ENCODE measurements around the gene METTL5.
"Not testable (repeated sequence)": the region's sequence is repeated elsewhere in the genome, so short reads cannot be mapped to it uniquely, and the experiment has no call there.

The METTL5 gene

GRCh38 chr2:169827272-169828140 lies 2.8 kb upstream of the METTL5 start, which contains the start of gene UBR3:
Gene UBR3, plus strand, starts transcription at chr2:169827454. Its CDS starts 54 bp downstream, at chr2:169827508.
- H3K9ac ChIP-seq (ENCODE audit: low read length), result peak within 1 kb of the TSS; percentile 97

DNA sequence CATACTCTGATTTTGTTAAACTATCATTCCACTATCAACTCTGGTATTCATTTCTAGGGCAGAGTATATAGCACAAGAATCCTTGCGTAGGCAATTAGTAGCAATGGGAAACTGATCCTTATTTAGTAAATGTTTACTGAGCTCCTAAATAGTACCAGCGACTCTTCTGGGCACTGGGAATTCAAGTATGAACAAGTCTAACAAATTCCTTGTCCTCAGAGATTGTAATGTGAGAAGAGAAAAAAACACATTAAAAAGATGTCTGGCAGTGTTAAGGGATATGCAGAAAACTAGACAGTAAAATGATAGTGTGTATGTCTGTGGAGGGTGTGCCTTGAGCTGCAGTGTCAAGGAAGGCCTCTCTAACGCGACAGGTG lies 721 bp downstream of the METTL5 start:
- Histone ChIP-seq H3K4me1 (ENCODE audit: control insufficient read depth, insufficient read depth, low read length) (peaks cover 45% of the 10 kb centered on the region), H3K9me3 (ENCODE audit: control insufficient read depth, low read length) (no peaks in the 10 kb centered on the region), H3K36me3 (ENCODE audit: control insufficient read depth, insufficient read depth, low read length, severe bottlenecking) (peaks cover 3% of the 10 kb centered on the region), H3K4me3 (ENCODE audit: low read length) (peak overlapping the region; percentile 91), H3K9ac (ENCODE audit: low read length) (peak overlapping the region; percentile 91), H3K27me3 (replicated peaks; ENCODE audit: control insufficient read depth, insufficient read depth, low read length) (no peaks in the 10 kb centered on the region)
- peak; percentile 40 for DNase-seq (ENCODE audit: low read depth)

More at GRCh38 chr2:169827272-169828140, 2.8 kb upstream of the METTL5 start, which contains the start of gene UBR3:
- Histone ChIP-seq H3K4me3 (ENCODE audit: low read length) (peak within 1 kb of the TSS; percentile 98), H3K4me1 (ENCODE audit: control insufficient read depth, insufficient read depth, low read length) (peaks cover 51% of the 10 kb centered on the region), H3K27me3 (replicated peaks; ENCODE audit: control insufficient read depth, insufficient read depth, low read length) (no peaks in the 10 kb centered on the region), H3K9me3 (ENCODE audit: control insufficient read depth, low read length) (no peaks in the 10 kb centered on the region), H3K36me3 (ENCODE audit: control insufficient read depth, insufficient read depth, low read length, severe bottlenecking) (no peaks in the 10 kb centered on the region)
- DNase-seq (ENCODE audit: low read depth), result peak; percentile 98

- H3K27me3 ChIP-seq (replicated peaks; ENCODE audit: control insufficient read depth, insufficient read depth, low read length), result no peaks in the 10 kb centered on the region
- DNase-seq (ENCODE audit: low read depth), result no peak
- peak overlapping the region; percentile 91 for H3K9ac ChIP-seq (ENCODE audit: low read length)
- H3K4me3 ChIP-seq (ENCODE audit: low read length), result peak overlapping the region; percentile 91
- peaks cover 48% of the 10 kb centered on the region for H3K4me1 ChIP-seq (ENCODE audit: control insufficient read depth, insufficient read depth, low read length)
- H3K36me3 ChIP-seq (ENCODE audit: control insufficient read depth, insufficient read depth, low read length, severe bottlenecking), result peaks cover 10% of the 10 kb centered on the region
- no peaks in the 10 kb centered on the region for H3K9me3 ChIP-seq (ENCODE audit: control insufficient read depth, low read length)
These were observed 1.8 kb downstream of the METTL5 start for GRCh38 chr2:169822785-169823392.

GRCh38 chr2:169822036-169822435 lies 2.7 kb downstream of the METTL5 start:
- DNase-seq (ENCODE audit: low read depth), result no peak
- H3K36me3 ChIP-seq (ENCODE audit: control insufficient read depth, insufficient read depth, low read length, severe bottlenecking), result peaks cover 12% of the 10 kb centered on the region
- H3K4me3 ChIP-seq (ENCODE audit: low read length), result peak overlapping the region; percentile 91
- peak overlapping the region; percentile 65 for H3K9ac ChIP-seq (ENCODE audit: low read length)
- H3K27me3 ChIP-seq (replicated peaks; ENCODE audit: control insufficient read depth, insufficient read depth, low read length), result no peaks in the 10 kb centered on the region
- no peaks in the 10 kb centered on the region for H3K9me3 ChIP-seq (ENCODE audit: control insufficient read depth, low read length)
- H3K4me1 ChIP-seq (ENCODE audit: control insufficient read depth, insufficient read depth, low read length), result peaks cover 48% of the 10 kb centered on the region

DNA sequence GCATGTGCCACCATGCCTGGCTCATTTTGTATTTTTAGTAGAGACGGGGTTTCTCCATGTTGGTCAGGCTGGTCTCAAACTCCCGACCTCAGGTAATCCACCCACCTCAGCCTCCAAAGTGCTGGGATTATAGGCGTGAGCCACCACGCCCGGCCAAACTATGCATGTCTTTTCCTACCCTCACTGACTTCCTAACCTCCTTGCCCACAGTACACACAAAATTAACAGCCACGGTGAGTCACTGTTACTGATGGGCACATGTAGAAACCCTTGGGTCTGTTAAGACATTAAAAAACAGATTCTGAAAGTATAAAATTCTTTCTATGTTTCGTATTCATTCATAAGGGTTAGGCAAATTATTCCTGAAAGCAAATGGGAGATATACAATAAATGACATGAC lies 4.6 kb downstream of the METTL5 start:
- not testable (repeated sequence) for H3K27me3 ChIP-seq (replicated peaks; ENCODE audit: control insufficient read depth, insufficient read depth, low read length)
- peaks cover 21% of the 10 kb centered on the region for H3K36me3 ChIP-seq (ENCODE audit: control insufficient read depth, insufficient read depth, low read length, severe bottlenecking)
- DNase-seq (ENCODE audit: low read depth), result peak; percentile 60

GRCh38 chr2:169819106-169819505 lies 5.6 kb downstream of the METTL5 start:
- H3K4me1 ChIP-seq (ENCODE audit: control insufficient read depth, insufficient read depth, low read length), result peaks cover 50% of the 10 kb centered on the region
- H3K36me3 ChIP-seq (ENCODE audit: control insufficient read depth, insufficient read depth, low read length, severe bottlenecking), result peaks cover 30% of the 10 kb centered on the region
- no peak overlapping the region for H3K4me3 ChIP-seq (ENCODE audit: low read length)
- H3K9me3 ChIP-seq (ENCODE audit: control insufficient read depth, low read length), result no peaks in the 10 kb centered on the region
- DNase-seq (ENCODE audit: low read depth), result peak; percentile 81
- H3K27me3 ChIP-seq (replicated peaks; ENCODE audit: control insufficient read depth, insufficient read depth, low read length), result no peaks in the 10 kb centered on the region
- H3K9ac ChIP-seq (ENCODE audit: low read length), result peak overlapping the region; percentile 5

More for the DNA sequence above, 4.6 kb downstream of the METTL5 start:
- Histone ChIP-seq H3K9ac (ENCODE audit: low read length) (peak overlapping the region; percentile 29), H3K4me1 (ENCODE audit: control insufficient read depth, insufficient read depth, low read length) (peaks cover 51% of the 10 kb centered on the region)
- not testable (repeated sequence) for H3K9me3 ChIP-seq (ENCODE audit: control insufficient read depth, low read length); H3K4me3 ChIP-seq (ENCODE audit: low read length)

DNA sequence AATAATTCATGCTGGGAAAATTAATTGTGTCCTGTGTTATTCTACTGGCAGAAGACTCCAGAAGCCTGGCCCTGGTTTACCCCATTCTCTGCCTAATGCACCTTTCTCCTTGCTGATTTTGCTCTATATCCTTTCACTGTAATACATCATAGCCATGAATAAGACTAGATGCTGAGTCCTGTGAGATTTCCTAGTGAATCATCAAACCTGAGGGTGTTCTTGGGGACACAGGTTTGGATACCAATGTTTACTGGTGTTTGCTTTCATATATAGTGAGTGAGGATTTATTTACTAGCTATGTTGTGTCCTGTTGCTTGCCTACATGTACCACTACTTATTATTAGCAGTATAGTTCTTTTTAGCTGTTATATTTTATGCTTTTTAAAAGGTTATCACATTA lies 6.5 kb downstream of the METTL5 start:
- no peaks in the 10 kb centered on the region for H3K27me3 ChIP-seq (replicated peaks; ENCODE audit: control insufficient read depth, insufficient read depth, low read length)
- no peak for DNase-seq (ENCODE audit: low read depth)
- no peak overlapping the region for H3K9ac ChIP-seq (ENCODE audit: low read length)
- no peak overlapping the region for H3K4me3 ChIP-seq (ENCODE audit: low read length)
- H3K36me3 ChIP-seq (ENCODE audit: control insufficient read depth, insufficient read depth, low read length, severe bottlenecking), result peaks cover 39% of the 10 kb centered on the region
- no peaks in the 10 kb centered on the region for H3K9me3 ChIP-seq (ENCODE audit: control insufficient read depth, low read length)
- peaks cover 42% of the 10 kb centered on the region for H3K4me1 ChIP-seq (ENCODE audit: control insufficient read depth, insufficient read depth, low read length)

DNA sequence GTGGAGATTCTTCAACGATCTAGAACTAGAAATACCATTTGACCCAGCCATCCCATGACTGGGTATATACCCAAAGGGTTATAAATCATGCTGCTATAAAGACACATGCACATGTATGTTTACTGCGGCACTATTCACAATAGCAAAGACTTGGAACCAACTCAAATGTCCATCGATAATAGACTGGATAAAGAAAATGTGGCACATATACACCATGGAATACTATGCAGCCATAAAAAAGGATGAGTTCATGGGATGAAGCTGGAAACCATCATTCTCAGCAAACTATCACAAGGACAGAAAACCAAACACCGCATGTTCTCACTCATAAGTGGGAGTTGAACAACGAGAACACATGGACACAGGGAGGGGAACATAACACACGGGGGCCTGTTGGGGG lies 7.3 kb downstream of the METTL5 start:
- H3K27me3 ChIP-seq (replicated peaks; ENCODE audit: control insufficient read depth, insufficient read depth, low read length); H3K9ac ChIP-seq (ENCODE audit: low read length); DNase-seq (ENCODE audit: low read depth); H3K9me3 ChIP-seq (ENCODE audit: control insufficient read depth, low read length); H3K4me3 ChIP-seq (ENCODE audit: low read length): not testable (repeated sequence)
- Histone ChIP-seq H3K4me1 (ENCODE audit: control insufficient read depth, insufficient read depth, low read length) (peaks cover 33% of the 10 kb centered on the region), H3K36me3 (ENCODE audit: control insufficient read depth, insufficient read depth, low read length, severe bottlenecking) (peaks cover 47% of the 10 kb centered on the region)

- H3K9ac ChIP-seq (ENCODE audit: low read length); H3K4me3 ChIP-seq (ENCODE audit: low read length); H3K27me3 ChIP-seq (replicated peaks; ENCODE audit: control insufficient read depth, insufficient read depth, low read length); DNase-seq (ENCODE audit: low read depth); H3K9me3 ChIP-seq (ENCODE audit: control insufficient read depth, low read length): not testable (repeated sequence)
- H3K36me3 ChIP-seq (ENCODE audit: control insufficient read depth, insufficient read depth, low read length, severe bottlenecking), result peaks cover 51% of the 10 kb centered on the region
- peaks cover 29% of the 10 kb centered on the region for H3K4me1 ChIP-seq (ENCODE audit: control insufficient read depth, insufficient read depth, low read length)
These were observed 7.7 kb downstream of the METTL5 start for GRCh38 chr2:169816961-169817360.

- H3K9me3 ChIP-seq (ENCODE audit: control insufficient read depth, low read length), result no peaks in the 10 kb centered on the region
- DNase-seq (ENCODE audit: low read depth), result peak; percentile 75
- H3K27me3 ChIP-seq (replicated peaks; ENCODE audit: control insufficient read depth, insufficient read depth, low read length), result no peaks in the 10 kb centered on the region
- peaks cover 59% of the 10 kb centered on the region for H3K36me3 ChIP-seq (ENCODE audit: control insufficient read depth, insufficient read depth, low read length, severe bottlenecking)
- peaks cover 28% of the 10 kb centered on the region for H3K4me1 ChIP-seq (ENCODE audit: control insufficient read depth, insufficient read depth, low read length)
- H3K9ac ChIP-seq (ENCODE audit: low read length), result no peak overlapping the region
- H3K4me3 ChIP-seq (ENCODE audit: low read length), result no peak overlapping the region
These were observed 8.9 kb downstream of the METTL5 start for GRCh38 chr2:169815849-169816248.

GRCh38 chr2:169808221-169808620 lies 16.5 kb downstream of the METTL5 start:
- Histone ChIP-seq H3K4me3 (ENCODE audit: low read length) (peak overlapping the region; percentile 55), H3K27me3 (replicated peaks; ENCODE audit: control insufficient read depth, insufficient read depth, low read length) (no peaks in the 10 kb centered on the region), H3K4me1 (ENCODE audit: control insufficient read depth, insufficient read depth, low read length) (peaks cover 46% of the 10 kb centered on the region), H3K9ac (ENCODE audit: low read length) (peak overlapping the region; percentile 74), H3K9me3 (ENCODE audit: control insufficient read depth, low read length) (no peaks in the 10 kb centered on the region), H3K36me3 (ENCODE audit: control insufficient read depth, insufficient read depth, low read length, severe bottlenecking) (peaks cover 82% of the 10 kb centered on the region)
- DNase-seq (ENCODE audit: low read depth), result peak; percentile 90
